NB4 (cell line): ENCODE measurements around the gene NETO2.

ENCODE experiments used
- MYC ChIP-seq: IDR thresholded peaks from 2 replicates; pipeline ENCODE4 v1.6.1; 2011; ENCODE audit warnings: low read depth, low read length
- POLR2A ChIP-seq: IDR thresholded peaks from 2 replicates; pipeline ENCODE4 v1.6.1; 2011; ENCODE audit warnings: mild to moderate bottlenecking; ENCODE audit not compliant: insufficient read length; ENCODE audit errors: extremely low read depth
- TF ChIP-seq, protein P1 (sequence below): IDR thresholded peaks from one replicate; pipeline ENCODE4 v1.5.1; 2012; ENCODE audit warnings: low read depth, low read length
- TF ChIP-seq, protein P2 (sequence below): IDR thresholded peaks from 2 replicates; pipeline ENCODE4 v1.6.1; 2011; ENCODE audit warnings: low read depth, low read length

DNA sequence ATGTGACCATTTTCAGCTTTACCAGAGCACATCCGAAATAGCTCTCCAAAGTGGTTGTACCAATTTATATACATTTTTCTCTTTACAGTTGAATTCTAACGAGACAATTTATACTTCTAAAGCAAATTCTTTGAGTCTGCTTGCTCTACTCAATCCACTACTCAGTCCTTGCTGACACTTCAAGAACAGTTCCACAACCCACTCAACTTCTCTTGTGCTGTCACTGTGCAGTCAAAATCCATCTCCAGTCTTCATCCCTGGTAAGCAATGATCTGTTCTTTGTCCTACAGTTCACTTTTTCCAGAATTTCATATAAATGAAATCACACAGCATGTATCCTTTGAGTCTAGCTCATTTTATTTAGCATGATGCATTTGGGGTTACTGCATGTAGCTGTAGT is 30.6 kb downstream of the NETO2 start:
- TF ChIP-seq, protein P1, sequence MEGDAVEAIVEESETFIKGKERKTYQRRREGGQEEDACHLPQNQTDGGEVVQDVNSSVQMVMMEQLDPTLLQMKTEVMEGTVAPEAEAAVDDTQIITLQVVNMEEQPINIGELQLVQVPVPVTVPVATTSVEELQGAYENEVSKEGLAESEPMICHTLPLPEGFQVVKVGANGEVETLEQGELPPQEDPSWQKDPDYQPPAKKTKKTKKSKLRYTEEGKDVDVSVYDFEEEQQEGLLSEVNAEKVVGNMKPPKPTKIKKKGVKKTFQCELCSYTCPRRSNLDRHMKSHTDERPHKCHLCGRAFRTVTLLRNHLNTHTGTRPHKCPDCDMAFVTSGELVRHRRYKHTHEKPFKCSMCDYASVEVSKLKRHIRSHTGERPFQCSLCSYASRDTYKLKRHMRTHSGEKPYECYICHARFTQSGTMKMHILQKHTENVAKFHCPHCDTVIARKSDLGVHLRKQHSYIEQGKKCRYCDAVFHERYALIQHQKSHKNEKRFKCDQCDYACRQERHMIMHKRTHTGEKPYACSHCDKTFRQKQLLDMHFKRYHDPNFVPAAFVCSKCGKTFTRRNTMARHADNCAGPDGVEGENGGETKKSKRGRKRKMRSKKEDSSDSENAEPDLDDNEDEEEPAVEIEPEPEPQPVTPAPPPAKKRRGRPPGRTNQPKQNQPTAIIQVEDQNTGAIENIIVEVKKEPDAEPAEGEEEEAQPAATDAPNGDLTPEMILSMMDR: no peak
- TF ChIP-seq POLR2A (no peak), MYC (no peak)
- TF ChIP-seq, protein P2, sequence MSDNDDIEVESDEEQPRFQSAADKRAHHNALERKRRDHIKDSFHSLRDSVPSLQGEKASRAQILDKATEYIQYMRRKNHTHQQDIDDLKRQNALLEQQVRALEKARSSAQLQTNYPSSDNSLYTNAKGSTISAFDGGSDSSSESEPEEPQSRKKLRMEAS: no peak
